DND-41 (cell line): ENCODE measurements around the gene PRR5L.

Experiments
- ATAC-seq: fragments of 200-7000 bp; cut with Tn5 transposase; 3 replicates; pipeline ENCODE4 v1.9.1; 2021; ENCODE audit warnings: low read depth; ENCODE audit not compliant: insufficient read depth
- DNase-seq: peaks from one replicate; pipeline ENCODE4 v3.0.0-alpha.2; 2020
- H2AFZ ChIP-seq: 2 replicates; pipeline ENCODE4 v1.6.0; 2012; ENCODE audit warnings: low read depth, low read length
- H3K27ac ChIP-seq: 2 replicates; pipeline ENCODE4 v1.5.1; 2012; ENCODE audit warnings: low read length, inconsistent platforms
- H3K27me3 ChIP-seq: fragments of 200-600 bp; sonication (generic); 2 replicates; pipeline ENCODE4 v1.6.0; 2012; ENCODE audit warnings: low read length, mild to moderate bottlenecking, inconsistent platforms; ENCODE audit not compliant: insufficient read depth, poor library complexity
- H3K36me3 ChIP-seq: 2 replicates; pipeline ENCODE4 v1.5.1; 2012; ENCODE audit warnings: low read length, inconsistent platforms; ENCODE audit not compliant: insufficient read depth
- H3K4me1 ChIP-seq: 2 replicates; pipeline ENCODE4 v1.5.1; 2012; ENCODE audit warnings: mild to moderate bottlenecking, low read length; ENCODE audit not compliant: insufficient read depth
- H3K4me2 ChIP-seq: 2 replicates; pipeline ENCODE4 v1.6.0; 2012; ENCODE audit warnings: mild to moderate bottlenecking, moderate library complexity, low read length, inconsistent platforms; ENCODE audit not compliant: insufficient read depth
- H3K4me3 ChIP-seq, 2 experiments: fragments of 200-600 bp in 1 of 2; shearing (Covaris generic) in 1 of 2; 2 replicates each; pipeline ENCODE4 v1.5.1; 2012 to 2016; ENCODE audit warnings: inconsistent platforms in 2 of 2, low read length in 2 of 2, mild to moderate bottlenecking in 2 of 2, low read depth in 1 of 2, moderate library complexity in 1 of 2
- H3K79me2 ChIP-seq: 2 replicates; pipeline ENCODE4 v1.6.0; 2012; ENCODE audit warnings: low read length, inconsistent platforms; ENCODE audit not compliant: insufficient read depth
- H3K9ac ChIP-seq: 2 replicates; pipeline ENCODE4 v1.6.0; 2012; ENCODE audit warnings: low read depth, mild to moderate bottlenecking, inconsistent platforms, low read length, moderate library complexity
- H3K9me3 ChIP-seq: 2 replicates; pipeline ENCODE4 v1.5.1; 2012; ENCODE audit warnings: low read length, moderate library complexity, mild to moderate bottlenecking, inconsistent platforms; ENCODE audit not compliant: insufficient read depth, severe bottlenecking
- H4K20me1 ChIP-seq: 2 replicates; pipeline ENCODE4 v1.6.0; 2012; ENCODE audit warnings: low read length; ENCODE audit not compliant: insufficient read depth
- EZH2 ChIP-seq: IDR thresholded peaks from 3 replicates; pipeline ENCODE4 v1.6.1; 2012; ENCODE audit warnings: borderline replicate concordance, low read depth, mild to moderate bottlenecking, moderate library complexity, low read length, inconsistent platforms; ENCODE audit not compliant: severe bottlenecking
- TF ChIP-seq, protein P1 (sequence below): IDR thresholded peaks from 2 replicates; pipeline ENCODE4 v1.5.1; 2012; ENCODE audit warnings: borderline replicate concordance, low read length, moderate library complexity, mild to moderate bottlenecking; ENCODE audit not compliant: poor library complexity, severe bottlenecking; ENCODE audit errors: extremely low read depth

PRR5L gene

DNA sequence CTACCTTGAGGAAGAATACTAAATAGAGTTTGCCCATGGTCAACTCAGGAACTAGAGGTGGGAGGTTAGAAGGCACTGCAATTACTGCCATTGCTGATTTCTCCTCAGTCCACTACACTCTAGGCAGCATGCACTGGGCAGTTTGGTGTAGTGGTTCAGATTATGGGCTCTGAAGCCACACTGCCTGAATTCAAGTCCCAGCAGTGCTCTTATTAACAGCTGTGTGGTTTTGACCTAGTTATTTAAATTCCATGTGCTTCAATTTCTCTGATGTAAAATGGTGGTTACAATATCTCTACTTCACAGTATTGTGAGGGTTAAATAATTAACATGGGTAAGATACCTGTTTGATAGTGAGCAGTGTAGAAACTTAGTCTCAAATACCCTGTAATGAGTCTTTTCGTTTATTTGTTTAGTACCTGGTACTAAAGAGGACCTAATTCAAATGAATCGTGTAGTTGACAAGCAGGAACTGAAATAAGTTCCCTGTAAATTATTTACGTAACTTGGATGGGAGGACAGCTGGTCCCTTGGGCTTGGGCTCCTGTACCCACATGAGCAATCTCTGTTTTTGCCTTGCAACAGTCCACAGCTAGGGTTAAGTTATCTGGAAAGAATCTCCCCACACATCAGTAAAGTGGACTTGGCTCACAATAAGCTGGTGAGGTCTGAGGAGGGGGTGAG lies 17.8 kb downstream of the PRR5L start:
- no peaks in the 10 kb centered on the region for H3K79me2 ChIP-seq
- H3K9me3 ChIP-seq, result no peaks in the 10 kb centered on the region
- no peak overlapping the region for H3K9ac ChIP-seq
- H4K20me1 ChIP-seq, result no peaks in the 10 kb centered on the region
- TF ChIP-seq, protein P1, sequence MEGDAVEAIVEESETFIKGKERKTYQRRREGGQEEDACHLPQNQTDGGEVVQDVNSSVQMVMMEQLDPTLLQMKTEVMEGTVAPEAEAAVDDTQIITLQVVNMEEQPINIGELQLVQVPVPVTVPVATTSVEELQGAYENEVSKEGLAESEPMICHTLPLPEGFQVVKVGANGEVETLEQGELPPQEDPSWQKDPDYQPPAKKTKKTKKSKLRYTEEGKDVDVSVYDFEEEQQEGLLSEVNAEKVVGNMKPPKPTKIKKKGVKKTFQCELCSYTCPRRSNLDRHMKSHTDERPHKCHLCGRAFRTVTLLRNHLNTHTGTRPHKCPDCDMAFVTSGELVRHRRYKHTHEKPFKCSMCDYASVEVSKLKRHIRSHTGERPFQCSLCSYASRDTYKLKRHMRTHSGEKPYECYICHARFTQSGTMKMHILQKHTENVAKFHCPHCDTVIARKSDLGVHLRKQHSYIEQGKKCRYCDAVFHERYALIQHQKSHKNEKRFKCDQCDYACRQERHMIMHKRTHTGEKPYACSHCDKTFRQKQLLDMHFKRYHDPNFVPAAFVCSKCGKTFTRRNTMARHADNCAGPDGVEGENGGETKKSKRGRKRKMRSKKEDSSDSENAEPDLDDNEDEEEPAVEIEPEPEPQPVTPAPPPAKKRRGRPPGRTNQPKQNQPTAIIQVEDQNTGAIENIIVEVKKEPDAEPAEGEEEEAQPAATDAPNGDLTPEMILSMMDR, result no peak
- TF ChIP-seq EZH2, result no peak
- no peak overlapping the region for H3K27ac ChIP-seq
- H3K36me3 ChIP-seq, result no peaks in the 10 kb centered on the region
- peaks cover 34% of the 10 kb centered on the region for H3K27me3 ChIP-seq
- H3K4me3 ChIP-seq, result no peak overlapping the region
- no peak overlapping the region for H3K4me2 ChIP-seq
- no peak for DNase-seq
- no peak for ATAC-seq
- no peaks in the 10 kb centered on the region for H3K4me1 ChIP-seq
- H2AFZ ChIP-seq, result no peak overlapping the region

DNA sequence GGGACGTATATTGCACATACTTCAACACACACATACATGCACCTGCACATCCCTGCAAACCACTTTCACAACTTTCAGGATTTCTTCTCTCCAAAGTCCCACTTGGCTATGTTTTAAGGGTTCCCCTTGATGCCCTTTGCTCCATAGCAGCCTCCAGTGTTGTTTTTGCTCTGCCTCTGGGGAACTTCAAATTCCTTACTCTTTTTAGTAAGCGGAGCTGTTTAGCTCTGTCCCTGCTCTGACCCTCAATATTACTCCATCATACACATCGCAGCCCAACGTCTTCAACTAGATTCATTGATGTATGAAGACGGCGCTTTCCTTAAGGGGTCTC lies 18.3 kb downstream of the PRR5L start:
- H4K20me1 ChIP-seq, result no peaks in the 10 kb centered on the region
- H3K79me2 ChIP-seq, result no peaks in the 10 kb centered on the region
- no peak overlapping the region for H2AFZ ChIP-seq
- H3K4me2 ChIP-seq, result no peak overlapping the region
- H3K4me3 ChIP-seq, result no peak overlapping the region
- H3K27me3 ChIP-seq, result peaks cover 38% of the 10 kb centered on the region
- TF ChIP-seq, protein P1, result no peak
- no peak for TF ChIP-seq EZH2
- DNase-seq, result no peak
- H3K36me3 ChIP-seq, result no peaks in the 10 kb centered on the region
- no peak for ATAC-seq
- no peaks in the 10 kb centered on the region for H3K4me1 ChIP-seq
- no peak overlapping the region for H3K27ac ChIP-seq
- H3K9me3 ChIP-seq, result no peaks in the 10 kb centered on the region
- no peak overlapping the region for H3K9ac ChIP-seq

DNA sequence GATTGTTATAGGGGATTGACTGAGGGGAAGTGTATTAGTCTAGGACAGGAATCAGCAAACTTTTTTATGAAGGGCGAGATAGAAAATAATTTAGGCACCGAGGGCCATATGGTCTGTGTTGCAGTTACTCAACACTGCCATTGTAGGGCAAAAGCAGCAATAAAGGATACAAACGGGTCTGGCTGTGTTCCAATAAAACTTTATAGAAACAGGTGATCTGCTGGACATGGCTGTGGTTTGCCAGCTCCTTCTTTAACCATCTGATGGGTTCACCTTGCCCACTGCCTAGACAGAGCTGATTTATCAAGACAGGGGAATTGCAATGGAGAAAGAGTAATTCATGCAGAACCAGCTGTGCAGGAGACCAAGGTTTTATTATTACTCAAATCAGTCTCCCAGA lies 20.0 kb downstream of the PRR5L start:
- no peak overlapping the region for H3K27ac ChIP-seq
- H3K9ac ChIP-seq, result no peak overlapping the region
- no peak for TF ChIP-seq EZH2
- TF ChIP-seq, protein P1, result no peak
- H3K9me3 ChIP-seq, result no peaks in the 10 kb centered on the region
- H3K27me3 ChIP-seq, result peaks cover 39% of the 10 kb centered on the region
- H3K4me2 ChIP-seq, result no peak overlapping the region
- no peak overlapping the region for H2AFZ ChIP-seq
- no peaks in the 10 kb centered on the region for H3K79me2 ChIP-seq
- H4K20me1 ChIP-seq, result no peaks in the 10 kb centered on the region
- H3K4me3 ChIP-seq, result no peak overlapping the region
- H3K36me3 ChIP-seq, result no peaks in the 10 kb centered on the region
- ATAC-seq, result no peak
- DNase-seq, result no peak
- H3K4me1 ChIP-seq, result no peaks in the 10 kb centered on the region
